GM12878 (cell line): ENCODE data around the gene DNAJC7. TPM values are rescaled to one million over a fixed set of nuclear protein-coding genes. Genes with fewer than 3 reads are reported as not detected.

Experiments
- ATAC-seq: fragments of 200-7000 bp; cut with Tn5 transposase; 3 replicates; pipeline ENCODE4 v1.9.1; 2020; ENCODE audit warnings: mild to moderate bottlenecking, moderate library complexity
- BruUV-seq: library from RNA; stranded (reverse); fragments of 400-500 nt; replicated peaks from 2 replicates; lab custom pipeline; 2021; lab: Mats Ljungman, UMichigan
- CTCF ChIA-PET: fragments of 300-600 bp; sonication (Branson Sonifier 250); formaldehyde crosslinking; extraction: SDS; loops from one replicate; lab custom pipeline; 2021; ENCODE audit warnings: inconsistent platforms; lab: Yijun Ruan, JAX
- POLR2A ChIA-PET: fragments of 350-600 bp; formaldehyde crosslinking; extraction: SDS; loops from one replicate; lab custom pipeline; 2021; ENCODE audit warnings: inconsistent platforms; lab: Charles Lee
- RAD21 ChIA-PET: fragments of 300-600 bp; sonication (Branson Sonifier 250); formaldehyde crosslinking; loops from one replicate; lab custom pipeline; 2023; ENCODE audit warnings: antibody characterized with exemption; ENCODE audit not compliant: unreplicated experiment; lab: Charles Lee
- SMC1A ChIA-PET: fragments of 300-600 bp; sonication (Branson Sonifier 250); formaldehyde crosslinking; loops from one replicate; lab custom pipeline; 2023; ENCODE audit not compliant: unreplicated experiment, uncharacterized antibody; lab: Charles Lee
- DNase-seq: peaks from one replicate; pipeline ENCODE4 v3.0.0-alpha.2; 2011; ENCODE audit warnings: low read depth, low spot score
- FAIRE-seq: peaks from 3 replicates; lab custom pipeline; 2011; peaks lifted over from hg19 to GRCh38; lab: Jason Lieb, UNC
- H2AFZ ChIP-seq: 2 replicates; pipeline ENCODE4 v1.6.0; 2011; ENCODE audit warnings: low read depth, low read length, control low read depth; ENCODE audit not compliant: control insufficient read depth
- H3K27ac ChIP-seq: 2 replicates; pipeline ENCODE4 v1.5.1; 2011; ENCODE audit warnings: control low read depth; ENCODE audit not compliant: control insufficient read depth, insufficient read depth
- H3K27me3 ChIP-seq, 2 experiments: replicated peaks in 1 of 2; 2 replicates each; pipeline versions ENCODE4 v1.6.0 to v1.6.1; 2011; ENCODE audit warnings: low read length in 1 of 2; ENCODE audit not compliant: control insufficient read depth in 2 of 2, insufficient read depth in 2 of 2
- H3K36me3 ChIP-seq, 2 experiments: 2 replicates each; pipeline ENCODE4 v1.5.1; 2011; ENCODE audit warnings: low read length in 1 of 2; ENCODE audit not compliant: control insufficient read depth in 2 of 2, insufficient read depth in 2 of 2
- H3K4me1 ChIP-seq: 2 replicates; pipeline ENCODE4 v1.6.1; 2011; ENCODE audit warnings: mild to moderate bottlenecking, low read length, moderate library complexity, mixed read lengths; ENCODE audit not compliant: control insufficient read depth, insufficient read depth
- H3K4me2 ChIP-seq: 2 replicates; pipeline ENCODE4 v1.6.0; 2011; ENCODE audit warnings: control low read depth; ENCODE audit not compliant: control insufficient read depth, insufficient read depth
- H3K4me3 ChIP-seq: fragments of 200-600 bp; sonication (generic); 2 replicates; pipeline ENCODE4 v1.5.1; 2016
- H3K79me2 ChIP-seq: 2 replicates; pipeline ENCODE4 v1.6.0; 2011; ENCODE audit warnings: low read length; ENCODE audit not compliant: control insufficient read depth, insufficient read depth
- H3K9ac ChIP-seq: 2 replicates; pipeline ENCODE4 v1.8.0; 2011; ENCODE audit warnings: low read length, control low read depth, mixed read lengths; ENCODE audit not compliant: control insufficient read depth, insufficient read depth
- H3K9me3 ChIP-seq: replicated peaks from 3 replicates; pipeline ENCODE4 v1.5.1; 2011; ENCODE audit warnings: mild to moderate bottlenecking, low read length; ENCODE audit not compliant: control insufficient read depth, insufficient read depth
- H4K20me1 ChIP-seq: 2 replicates; pipeline ENCODE4 v1.6.0; 2011; ENCODE audit not compliant: control insufficient read depth, insufficient read depth
- ATF3 ChIP-seq: IDR thresholded peaks from 2 replicates; pipeline ENCODE4 v1.6.1; 2011; ENCODE audit warnings: low read depth, mild to moderate bottlenecking, low read length, moderate library complexity, borderline replicate concordance; ENCODE audit errors: extremely low read depth
- BCLAF1 ChIP-seq: fragments of 450-650 bp; IDR thresholded peaks from 2 replicates; pipeline ENCODE4 v1.6.1; 2017; ENCODE audit warnings: antibody characterized with exemption, mild to moderate bottlenecking, moderate library complexity
- EED ChIP-seq: sonication (generic); IDR thresholded peaks from 2 replicates; pipeline ENCODE4 v1.6.1; 2016; ENCODE audit warnings: antibody characterized with exemption, low read depth
- MEF2B ChIP-seq: fragments of 450-650 bp; IDR thresholded peaks from 2 replicates; pipeline ENCODE4 v1.6.1; 2018; ENCODE audit warnings: mild to moderate bottlenecking, moderate library complexity; ENCODE audit not compliant: partially characterized antibody, poor library complexity, severe bottlenecking
- NR2C2 ChIP-seq: IDR thresholded peaks from 2 replicates; pipeline ENCODE4 v1.6.1; 2011; ENCODE audit warnings: borderline replicate concordance, low read depth; ENCODE audit not compliant: control insufficient read depth, insufficient read length
- PBX3 ChIP-seq: IDR thresholded peaks from 2 replicates; pipeline ENCODE4 v1.6.1; 2011; ENCODE audit warnings: mild to moderate bottlenecking, low read depth, low read length, moderate library complexity; ENCODE audit not compliant: insufficient replicate concordance
- POLR2AphosphoS5 ChIP-seq: IDR thresholded peaks from 2 replicates; pipeline ENCODE4 v1.6.1; 2011; ENCODE audit warnings: mild to moderate bottlenecking, low read length, inconsistent platforms
- RCOR1 ChIP-seq: conservative IDR thresholded peaks from 2 replicates; pipeline ENCODE4 v1.6.1; 2012; ENCODE audit warnings: low read depth, low read length, improper control_type of control experiment
- SMAD5 ChIP-seq: IDR thresholded peaks from 2 replicates; pipeline ENCODE4 v1.6.1; 2016; ENCODE audit warnings: antibody characterized with exemption, low read depth
- SUZ12 ChIP-seq: fragments of 200-600 bp; sonication (generic); IDR thresholded peaks from one replicate; pipeline ENCODE4 v1.6.1; 2018; ENCODE audit warnings: antibody characterized with exemption, mild to moderate bottlenecking; ENCODE audit not compliant: unreplicated experiment
- TARDBP ChIP-seq: IDR thresholded peaks from 2 replicates; pipeline ENCODE4 v1.6.1; 2016; ENCODE audit warnings: borderline replicate concordance
- TCF3 ChIP-seq: IDR thresholded peaks from 2 replicates; pipeline ENCODE4 v1.6.1; 2012; ENCODE audit warnings: low read depth, mild to moderate bottlenecking, low read length, borderline replicate concordance; ENCODE audit not compliant: insufficient read depth
- WRNIP1 ChIP-seq: IDR thresholded peaks from 2 replicates; pipeline ENCODE4 v1.6.1; 2011; ENCODE audit warnings: low read depth, low read length, improper control_type of control experiment, borderline replicate concordance
- ZZZ3 ChIP-seq: IDR thresholded peaks from 2 replicates; pipeline ENCODE4 v1.6.1; 2011; ENCODE audit warnings: low read depth; ENCODE audit not compliant: control insufficient read depth, insufficient read length
- WGBS: methylation state at CpG from one replicate; pipeline ENCODE4 v1.1.6; 2016; ENCODE audit warnings: low lambda C conversion rate; ENCODE audit not compliant: insufficient replicate concordance, insufficient coverage; ENCODE audit errors: missing lambda C conversion rate; 5-methylcytosine and 5-hydroxymethylcytosine counted together
- in situ Hi-C: fragments of 300-500 bp; cut with MboI; formaldehyde crosslinking; loops from 9 replicates; pipeline ENCODE4 v1.14.3; 2018; ENCODE audit warnings: mixed read lengths
- intact Hi-C: fragments of 100-400 bp; cut with micrococcal nuclease; formaldehyde crosslinking; loops from one replicate; pipeline ENCODE4 v1.14.2; 2022; ENCODE audit not compliant: unreplicated experiment
- polyA plus RNA-seq, 11 experiments: library from polyadenylated mRNA; depleted of rRNA in 4 of 11; unstranded in 6 of 11; stranded (reverse) in 5 of 11; fragments of >200 nt; fragmentation: Nextera tagmentation in 4 of 11; fragmentation: Illumina TruSeq in 1 of 11; extraction: Ambion mirVana in 4 of 11; extraction: Trizol in 1 of 11; gene quantifications; 1 replicate in 1 of 11; 2 replicates in 10 of 11; pipeline versions ENCODE4 v1.2.1 to v1.2.3, GENCODE V29; 2011 to 2016; ENCODE audit warnings: inconsistent platforms in 2 of 11, missing spikeins in 2 of 11, low read depth in 1 of 11
- total RNA-seq, 4 experiments: library from RNA; depleted of rRNA in 3 of 4; stranded (reverse); fragments of >200 nt in 3 of 4; fragmentation: Illumina TruSeq in 1 of 4; extraction: Trizol in 1 of 4; gene quantifications; 2 replicates each; pipeline versions ENCODE4 v1.2.1 to v1.2.3, GENCODE V29; 2013 to 2021
- TF ChIP-seq, protein P1 (sequence below): IDR thresholded peaks from 2 replicates; pipeline ENCODE4 v1.6.1; 2012; ENCODE audit warnings: low read depth, low read length, improper control_type of control experiment
- TF ChIP-seq, protein P2 (sequence below): IDR thresholded peaks from 2 replicates; pipeline ENCODE4 v1.6.1; 2011; ENCODE audit warnings: borderline replicate concordance, low read depth, mild to moderate bottlenecking, moderate library complexity, low read length; ENCODE audit not compliant: insufficient read depth, poor library complexity, severe bottlenecking

Gene DNAJC7
- total and polyA plus RNA-seq, 10 of the 15 experiments (the other 5 are each of a cell fraction or from before 2014, with no cell fraction given) = 60.1 to 173 (median 94.9) TPM

DNA sequence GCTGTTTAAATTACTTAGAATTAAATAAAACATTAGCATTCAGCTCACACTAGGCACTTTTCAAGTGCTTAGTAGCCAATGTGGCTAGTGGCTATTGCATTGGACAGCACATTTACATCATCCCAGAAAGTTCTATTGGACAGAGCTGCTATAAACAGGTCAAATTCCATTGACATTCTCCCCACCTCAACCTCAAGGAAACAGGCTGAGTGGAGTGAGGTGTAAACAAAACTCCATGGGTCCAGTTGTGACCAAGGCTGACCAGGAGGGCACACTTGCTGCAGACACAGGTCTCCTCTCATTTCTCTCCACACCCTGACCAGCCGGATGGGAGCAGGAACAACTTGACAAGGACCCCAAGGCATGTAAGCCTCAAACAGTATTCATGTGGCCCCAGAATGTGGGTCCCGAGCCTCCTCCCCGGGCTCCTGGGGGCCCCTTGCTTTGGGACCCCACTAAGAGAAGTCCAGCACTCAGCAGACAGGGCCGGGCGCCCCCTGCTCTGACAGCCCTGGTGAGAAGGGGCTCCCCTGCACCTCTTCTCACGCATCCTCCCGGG, 32.7 kb upstream of the DNAJC7 start (continued):
- TF ChIP-seq SMAD5 (no peak), PBX3 (no peak), ATF3 (no peak), MEF2B (no peak), TARDBP (no peak), WRNIP1 (no peak)

GRCh38 chr17:42047343-42047742, 30.1 kb upstream of the DNAJC7 start:
- FAIRE-seq = no peak
- no peaks in the 10 kb centered on the region for H4K20me1 ChIP-seq
- no peak for ATAC-seq
- H3K27me3 ChIP-seq = peaks cover 3 to 4% of the 10 kb centered on the region in 2 experiments
- no peak overlapping the region for H3K4me3 ChIP-seq
- no peak overlapping the region for H3K4me2 ChIP-seq
- ChIA-PET RAD21 (no interaction called here), SMC1A (no interaction called here), CTCF (no interaction called here), POLR2A (no interaction called here)
- H3K79me2 ChIP-seq = no peaks in the 10 kb centered on the region
- no peaks in the 10 kb centered on the region for H3K9me3 ChIP-seq
- no peak for DNase-seq
- no peaks in the 10 kb centered on the region for H3K36me3 ChIP-seq
- 49% methylated on average over 12 of the region's 12 CpGs for WGBS
- H3K9ac ChIP-seq = no peak overlapping the region
- no peak overlapping the region for H2AFZ ChIP-seq
- in situ Hi-C loops = no loop called here
- no peaks in the 10 kb centered on the region for H3K4me1 ChIP-seq
- no peak overlapping the region for H3K27ac ChIP-seq
- BruUV-seq = no TSS peak
- no peak for TF ChIP-seq BCLAF1
- TF ChIP-seq ATF3 = no peak
- no peak for TF ChIP-seq ZZZ3
- no peak for TF ChIP-seq RCOR1
- no peak for TF ChIP-seq EED
- TF ChIP-seq POLR2AphosphoS5 = no peak
- TF ChIP-seq, protein P1, sequence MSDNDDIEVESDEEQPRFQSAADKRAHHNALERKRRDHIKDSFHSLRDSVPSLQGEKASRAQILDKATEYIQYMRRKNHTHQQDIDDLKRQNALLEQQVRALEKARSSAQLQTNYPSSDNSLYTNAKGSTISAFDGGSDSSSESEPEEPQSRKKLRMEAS = no peak
- no peak for TF ChIP-seq SUZ12
- TF ChIP-seq NR2C2 = no peak
- TF ChIP-seq, protein P2, sequence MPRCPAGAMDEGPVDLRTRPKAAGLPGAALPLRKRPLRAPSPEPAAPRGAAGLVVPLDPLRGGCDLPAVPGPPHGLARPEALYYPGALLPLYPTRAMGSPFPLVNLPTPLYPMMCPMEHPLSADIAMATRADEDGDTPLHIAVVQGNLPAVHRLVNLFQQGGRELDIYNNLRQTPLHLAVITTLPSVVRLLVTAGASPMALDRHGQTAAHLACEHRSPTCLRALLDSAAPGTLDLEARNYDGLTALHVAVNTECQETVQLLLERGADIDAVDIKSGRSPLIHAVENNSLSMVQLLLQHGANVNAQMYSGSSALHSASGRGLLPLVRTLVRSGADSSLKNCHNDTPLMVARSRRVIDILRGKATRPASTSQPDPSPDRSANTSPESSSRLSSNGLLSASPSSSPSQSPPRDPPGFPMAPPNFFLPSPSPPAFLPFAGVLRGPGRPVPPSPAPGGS = no peak
- no peak for TF ChIP-seq TCF3
- intact Hi-C loops = no loop called here
